DMS114 treated with DMSO at 0.1 percent for 48 hours (cell line): ENCODE results near the gene TAS2R38.

Source experiments
- DNase-seq: peaks from one replicate; lab custom pipeline; 2025; ENCODE audit not compliant: unreplicated experiment; lab: John Stamatoyannopoulos, UW

The TAS2R38 gene

DNA sequence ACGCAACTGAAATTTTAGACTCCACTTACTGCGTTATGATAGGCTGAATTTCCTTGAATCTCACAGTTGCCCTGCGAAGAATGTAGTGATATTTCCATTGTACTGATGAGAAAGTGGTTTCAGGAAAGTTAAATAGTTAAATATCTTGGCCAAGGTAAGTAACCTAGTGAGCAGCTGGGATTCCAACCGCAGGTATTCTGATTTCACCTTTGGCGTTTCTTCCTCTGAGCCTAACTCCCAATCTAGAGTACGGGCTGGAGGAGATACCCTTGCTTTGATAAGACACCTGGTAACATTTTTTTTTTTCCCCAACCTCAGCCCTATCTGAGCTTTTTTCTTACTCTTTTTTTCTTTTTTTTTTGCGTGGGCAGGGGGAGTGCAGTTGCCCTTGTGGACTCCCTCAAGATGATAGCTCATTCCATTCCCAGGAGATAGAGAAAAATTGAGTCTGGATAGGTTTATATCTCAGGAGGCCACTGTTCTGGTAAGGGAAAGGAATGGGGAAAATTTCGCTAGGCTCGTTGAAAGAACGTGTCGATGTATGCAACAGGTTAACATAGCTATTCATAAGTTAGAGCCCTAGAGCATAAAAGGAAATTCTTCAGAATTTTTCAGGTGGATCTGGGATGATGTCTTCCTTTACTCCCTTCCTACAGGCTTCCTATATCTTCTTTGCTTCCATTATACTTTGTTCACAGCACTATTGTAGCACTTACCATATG, 3.1 kb upstream of the TAS2R38 start:
- DNase-seq, result no peak

DNA sequence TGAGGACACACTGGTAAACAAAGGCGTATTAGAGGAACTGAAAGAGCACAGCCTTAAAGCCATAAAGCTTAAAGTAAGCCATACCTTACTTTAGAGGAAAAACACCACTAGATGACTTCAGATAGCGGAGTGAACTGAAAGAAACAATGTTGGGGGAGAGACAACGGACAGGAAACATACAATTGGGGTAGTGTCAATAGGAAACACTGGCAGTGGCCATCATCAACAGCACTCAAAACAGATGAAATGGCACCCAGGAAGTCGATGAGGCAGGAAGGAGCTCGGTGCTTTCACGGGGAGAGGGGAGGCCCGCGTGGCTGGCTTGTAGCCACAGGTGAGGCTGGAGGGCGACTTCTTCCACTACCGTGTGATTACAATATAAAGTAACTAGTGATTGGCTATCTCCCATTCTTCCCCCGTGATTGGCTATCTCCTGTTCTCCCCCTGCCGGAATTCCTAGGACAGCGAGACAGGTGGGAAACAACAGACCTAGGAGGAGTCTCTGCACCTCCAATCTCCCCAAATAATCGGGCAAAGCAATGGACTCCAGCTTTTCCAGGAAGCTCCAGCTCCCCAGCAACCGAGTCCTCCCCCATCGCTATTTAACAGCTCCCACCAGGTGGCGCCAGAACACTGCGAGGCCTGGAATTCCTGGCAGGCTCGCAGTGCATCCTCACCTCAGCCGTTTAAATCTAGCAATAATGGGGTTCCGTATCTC, 2.4 kb upstream of the TAS2R38 start:
- DNase-seq, result peak; percentile 61

DNA sequence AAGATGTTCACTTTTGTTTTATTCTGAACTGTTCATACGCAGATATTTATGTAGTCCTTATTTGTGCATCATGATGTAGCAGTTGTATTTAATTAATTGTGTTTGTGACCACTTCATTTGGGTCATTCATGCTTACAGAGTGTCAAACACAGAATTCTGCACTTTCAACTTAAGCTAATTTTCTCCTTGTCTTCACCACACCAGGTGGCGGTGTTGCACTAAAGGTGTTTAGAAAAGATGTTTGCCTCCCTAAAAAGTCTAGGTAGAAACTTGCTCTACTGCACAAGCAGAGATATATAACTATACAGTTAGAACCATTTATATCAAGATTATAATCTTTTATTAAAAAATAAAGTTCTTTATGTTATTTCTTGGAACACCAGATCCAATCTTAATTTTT, 1.3 kb upstream of the TAS2R38 start:
- DNase-seq, result no peak

DNA sequence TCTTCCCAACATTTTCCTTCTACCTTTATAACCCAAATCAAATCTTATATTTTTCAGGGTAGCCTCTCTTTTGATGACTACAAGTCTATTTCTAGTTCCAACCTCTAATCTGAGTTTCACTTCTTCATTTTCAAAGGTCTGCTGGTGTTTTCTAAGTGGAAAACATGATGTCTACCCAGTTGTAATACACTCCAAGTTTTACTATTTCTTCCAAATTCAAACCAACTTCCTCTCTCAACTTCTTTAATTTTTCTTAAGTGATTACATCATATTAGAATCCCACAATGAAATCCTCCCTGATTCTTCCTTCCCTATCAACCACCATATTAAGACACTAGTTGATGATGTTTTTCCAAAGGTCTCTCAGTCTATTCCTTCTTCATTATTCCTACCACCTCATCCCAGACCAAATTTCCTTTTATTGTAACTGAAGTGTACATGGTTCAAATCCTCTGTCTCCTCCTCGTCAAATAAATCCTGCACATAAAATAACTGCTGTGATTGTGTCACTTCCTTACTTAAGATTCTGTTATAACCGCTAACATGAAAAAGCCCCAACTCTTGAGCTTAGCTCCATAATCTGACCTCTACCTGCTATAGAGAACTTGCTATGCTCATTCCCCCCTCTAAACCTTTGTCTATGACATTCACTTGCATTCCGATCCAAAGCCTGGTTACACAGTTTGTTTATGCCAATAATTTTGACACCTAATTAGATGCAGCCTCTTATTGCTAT, 12.7 kb downstream of the TAS2R38 start:
- DNase-seq, result no peak

DNA sequence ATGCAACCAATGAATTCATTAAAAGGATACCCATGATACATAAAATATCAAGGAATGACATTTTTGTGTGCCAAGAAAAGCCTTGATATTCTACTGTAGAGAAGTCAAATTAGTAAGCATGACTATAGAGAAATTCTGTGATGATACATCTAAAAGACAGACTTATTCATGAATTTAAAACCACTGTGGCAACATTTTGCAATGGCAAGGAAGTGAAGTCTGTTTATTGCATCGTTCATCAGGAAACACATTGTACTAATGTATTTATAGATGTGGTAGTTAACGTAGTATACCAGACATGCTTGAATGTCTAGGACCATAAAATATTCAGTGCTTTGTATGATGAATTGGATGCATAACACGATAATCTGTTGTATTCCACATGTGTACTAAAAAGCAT, 17.5 kb downstream of the TAS2R38 start:
- DNase-seq, result no peak

DNA sequence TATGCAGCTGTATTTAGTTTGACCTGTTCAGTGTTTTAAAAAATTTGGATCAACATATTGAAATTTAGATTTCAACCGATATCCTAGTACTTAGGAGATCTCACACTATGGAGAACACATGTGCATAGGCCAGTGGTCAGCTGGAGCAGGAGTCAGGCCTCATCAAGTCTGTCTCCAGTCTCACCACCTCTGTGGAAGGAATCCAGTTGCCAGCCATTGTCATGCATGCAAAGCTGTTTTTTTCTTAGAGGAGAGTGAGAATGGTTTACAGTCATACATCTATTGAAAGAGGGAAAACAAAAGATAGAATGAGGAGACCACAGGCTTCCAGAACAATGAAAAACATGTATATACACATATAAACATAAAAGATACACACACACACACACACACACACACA, 19.2 kb downstream of the TAS2R38 start:
- DNase-seq, result no peak

DNA sequence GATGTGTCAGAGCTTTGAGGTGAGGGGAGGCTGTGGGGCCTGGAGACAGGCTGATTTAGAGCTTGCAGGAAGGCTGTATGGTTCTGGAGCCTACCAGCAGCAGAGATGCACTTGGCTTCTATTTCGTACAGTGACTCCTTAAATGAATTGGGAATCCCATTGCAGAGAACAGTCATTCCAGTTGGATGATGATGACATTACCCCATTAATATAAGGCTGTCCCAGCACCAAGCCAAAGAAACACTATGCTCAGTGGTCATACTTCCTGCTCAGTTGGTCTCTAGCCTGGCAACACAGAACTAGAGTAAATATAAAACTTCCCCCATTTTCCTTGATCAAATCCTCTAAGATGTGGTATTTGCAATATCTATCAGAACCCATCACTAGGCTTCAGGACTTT, 21.1 kb downstream of the TAS2R38 start:
- no peak for DNase-seq

DNA sequence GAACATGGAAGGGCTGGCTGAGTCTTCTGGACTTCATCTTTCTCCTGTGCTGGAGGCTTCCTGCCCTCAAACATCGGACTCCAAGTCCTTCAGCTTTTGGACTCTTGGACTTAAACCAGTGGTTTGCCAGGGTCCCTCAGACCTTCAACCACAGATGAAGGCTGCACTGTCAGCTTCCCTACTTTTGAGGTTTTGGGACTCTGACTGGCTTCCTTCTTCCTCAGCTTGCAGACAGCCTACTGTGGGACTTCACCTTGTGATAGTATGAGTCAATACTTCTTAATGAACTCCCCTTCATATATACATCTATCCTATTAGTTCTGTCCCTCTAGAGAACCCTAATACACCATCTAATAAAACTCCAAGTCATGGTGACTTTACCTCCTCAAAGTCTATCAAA, 22.8 kb downstream of the TAS2R38 start:
- no peak for DNase-seq

DNA sequence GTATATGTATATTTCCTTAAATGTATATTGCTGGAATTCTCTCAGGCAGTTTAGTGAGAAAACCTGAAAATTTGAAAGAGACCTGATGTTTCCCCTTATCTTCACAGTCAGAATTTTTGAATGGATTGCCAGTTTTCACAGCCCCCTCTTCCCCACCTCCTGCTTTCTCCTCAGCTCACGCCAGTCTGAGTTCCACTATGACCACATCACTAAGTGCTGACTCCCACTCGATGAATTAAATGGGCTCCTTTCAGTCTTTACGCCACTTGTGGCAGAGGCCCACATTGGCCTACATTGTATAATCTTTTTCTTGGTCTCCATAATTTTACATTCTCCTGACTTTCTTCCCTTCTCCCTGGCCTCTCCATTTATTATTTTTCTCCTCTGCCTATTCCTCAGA, 23.7 kb downstream of the TAS2R38 start:
- DNase-seq, result no peak

DNA sequence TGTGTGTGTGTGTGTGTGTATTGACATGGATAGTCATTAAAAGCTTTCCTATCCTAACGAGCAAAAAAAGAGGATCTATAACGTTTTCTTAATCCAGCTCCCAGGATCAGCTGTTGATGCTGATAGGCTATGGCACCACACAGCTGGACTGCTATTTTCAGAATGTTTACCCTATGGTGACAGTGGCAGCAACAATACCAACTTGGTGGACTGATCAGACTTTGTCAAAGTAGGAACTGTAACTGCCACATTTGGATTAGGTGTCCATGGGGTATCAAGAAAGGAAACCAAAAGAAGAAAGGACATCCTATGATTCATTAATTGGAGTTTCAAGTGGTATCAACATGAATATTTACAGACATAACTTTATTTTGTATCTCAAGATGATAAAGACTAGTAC, 24.1 kb downstream of the TAS2R38 start:
- DNase-seq, result no peak

DNA sequence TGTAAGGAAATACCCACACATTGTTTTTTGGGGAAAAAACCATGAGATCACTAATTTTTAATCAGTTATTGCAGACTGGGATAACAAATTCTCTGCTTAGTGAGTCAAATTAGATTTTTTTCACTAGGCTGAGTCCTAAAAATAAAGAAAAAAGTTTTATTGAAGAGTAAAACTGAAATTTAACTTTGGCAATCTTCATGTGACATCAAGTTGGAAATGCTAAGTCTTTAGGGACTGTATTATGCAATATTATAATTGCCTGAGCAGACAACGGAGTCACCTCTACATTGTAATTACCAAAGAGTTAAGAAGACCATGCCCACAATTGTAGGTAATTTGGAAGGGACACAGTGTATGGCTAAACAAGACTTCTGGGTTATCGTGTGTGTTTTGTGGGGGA, 24.6 kb downstream of the TAS2R38 start:
- DNase-seq, result no peak

DNA sequence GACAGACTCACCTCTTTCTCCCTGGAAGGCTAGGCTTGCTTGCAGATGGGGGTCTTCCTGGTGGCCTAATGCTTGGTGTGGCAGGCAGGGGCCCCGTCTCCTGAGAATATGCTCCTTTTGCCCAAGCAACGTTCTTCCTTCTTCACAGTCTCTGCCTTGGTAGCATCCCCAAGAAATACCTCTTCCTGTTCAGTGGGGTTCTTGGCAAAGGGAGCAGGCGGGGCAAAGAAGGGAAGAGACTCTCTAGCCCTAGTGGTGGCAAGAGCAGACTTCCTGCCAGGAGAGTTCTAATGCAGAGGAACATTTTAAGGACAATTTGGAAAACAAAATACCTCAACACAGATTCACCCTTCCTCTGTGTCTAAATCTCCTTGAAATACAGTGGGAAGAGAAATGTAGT, 26.8 kb downstream of the TAS2R38 start, which contains the start of gene CLEC5A:
Gene CLEC5A, minus strand, starts transcription at position 179 of the 400 bp plus-strand sequence. CDS start 682 bp downstream, outside the sequence.
- no peak for DNase-seq

DNA sequence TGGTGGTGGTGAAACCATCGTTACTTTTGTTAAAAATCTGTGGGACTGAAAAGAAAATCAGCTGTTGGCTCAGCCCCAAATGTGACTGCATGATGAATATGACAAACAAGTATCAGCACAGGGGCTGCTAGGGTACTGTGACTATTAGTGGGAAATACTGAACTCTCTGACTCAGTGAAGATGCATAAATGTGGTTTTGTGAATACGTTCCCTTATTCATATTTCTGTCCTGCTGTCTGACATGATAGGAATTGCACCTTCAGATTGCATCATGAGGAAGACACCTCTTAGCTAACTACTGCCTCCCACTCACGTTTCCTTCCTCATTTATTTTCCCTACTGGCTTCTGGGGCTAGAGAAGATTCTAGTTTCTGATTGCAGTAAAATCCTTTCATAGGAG, 28.2 kb downstream of the TAS2R38 start:
- DNase-seq, result no peak

DNA sequence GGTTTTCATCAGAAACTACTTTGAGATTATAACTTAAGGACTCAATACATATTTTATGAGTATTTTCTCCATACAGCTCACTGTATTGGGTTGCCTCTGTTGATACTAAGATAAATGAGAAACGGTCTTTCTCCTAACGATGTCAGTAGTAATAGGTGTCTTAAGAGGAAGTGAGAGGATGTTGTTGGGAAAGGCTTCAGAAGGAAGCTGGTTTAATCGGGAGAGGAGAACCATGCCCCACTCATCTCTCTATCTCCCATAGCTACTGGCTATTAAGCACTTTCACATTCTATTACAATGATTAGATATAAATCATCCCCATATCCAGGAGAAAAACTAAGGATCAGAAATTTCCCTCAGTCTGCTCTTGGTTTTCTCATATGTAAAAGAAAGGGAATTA, 28.8 kb downstream of the TAS2R38 start:
- DNase-seq, result no peak

DNA sequence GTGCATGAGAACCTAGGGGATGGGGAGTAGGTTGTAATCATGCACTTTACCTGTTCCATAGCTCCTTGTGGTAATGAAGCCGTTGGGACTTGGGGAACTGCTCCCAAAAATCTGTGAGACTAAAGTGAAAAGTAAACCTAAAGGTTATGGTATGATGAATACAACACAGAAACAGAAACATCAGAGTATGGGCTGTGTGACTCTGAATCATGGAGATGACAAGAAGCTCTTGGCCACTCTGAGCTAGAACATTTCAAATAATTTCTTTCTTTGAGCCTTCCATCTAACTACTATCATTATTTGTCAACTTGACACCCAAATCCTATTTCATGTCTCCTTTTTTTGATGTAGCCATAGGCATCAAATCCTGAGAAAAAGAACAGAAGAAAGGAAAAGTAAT, 29.7 kb downstream of the TAS2R38 start:
- no peak for DNase-seq

DNA sequence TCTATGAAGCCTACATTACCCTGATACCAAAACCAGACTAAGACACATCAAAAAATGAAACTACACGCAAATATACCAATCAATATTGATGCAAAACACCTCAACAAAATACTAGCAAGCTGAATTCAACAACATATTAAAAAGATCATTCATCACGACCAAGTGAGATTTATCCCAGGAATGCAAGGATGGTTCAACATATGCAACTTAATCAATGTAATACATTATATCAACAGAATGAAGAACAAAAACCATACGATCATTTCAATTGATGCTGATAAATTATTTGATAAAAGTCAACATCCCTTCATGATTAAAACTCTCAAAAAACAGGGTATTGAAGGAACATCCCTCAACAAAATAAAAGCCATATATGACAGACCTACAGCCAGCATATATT, 32.5 kb downstream of the TAS2R38 start:
- DNase-seq, result no peak

DNA sequence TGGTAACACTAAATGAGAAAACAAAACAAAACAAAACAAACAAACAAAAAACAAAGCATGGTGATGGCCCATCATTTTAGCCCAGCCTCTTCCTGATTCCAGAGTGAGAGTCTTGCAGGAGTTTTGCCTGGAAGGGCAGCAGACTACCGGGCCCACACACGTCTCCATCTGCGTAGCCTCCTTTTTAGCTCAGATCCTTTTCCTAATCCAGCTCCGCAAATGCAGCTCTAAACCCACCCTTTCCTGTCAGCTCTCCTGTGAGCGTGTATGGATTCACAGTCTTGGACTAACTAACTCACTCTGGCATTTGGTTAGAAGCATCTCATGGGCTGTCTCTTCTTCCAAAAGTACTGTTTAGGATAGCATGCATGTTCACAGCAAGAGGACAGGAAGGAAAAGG, 43.4 kb downstream of the TAS2R38 start:
- DNase-seq, result no peak

DNA sequence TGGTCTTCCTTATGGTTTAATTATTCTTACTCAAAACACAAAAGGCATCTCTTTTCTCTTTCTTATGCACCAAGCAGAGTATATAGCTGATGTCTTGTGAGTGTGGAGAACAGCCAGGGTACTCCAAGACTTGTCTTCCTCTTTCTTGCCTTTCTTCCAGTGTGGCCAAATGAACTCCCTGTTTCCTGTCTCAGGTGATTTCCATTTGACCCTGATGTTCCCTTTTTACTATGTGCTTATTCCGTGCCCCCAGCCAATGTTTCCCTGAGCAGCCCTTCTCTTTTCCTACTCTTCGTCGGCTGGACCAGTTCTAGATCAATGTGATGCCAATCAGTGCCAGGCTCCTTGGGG, 44.8 kb downstream of the TAS2R38 start:
- no peak for DNase-seq

DNA sequence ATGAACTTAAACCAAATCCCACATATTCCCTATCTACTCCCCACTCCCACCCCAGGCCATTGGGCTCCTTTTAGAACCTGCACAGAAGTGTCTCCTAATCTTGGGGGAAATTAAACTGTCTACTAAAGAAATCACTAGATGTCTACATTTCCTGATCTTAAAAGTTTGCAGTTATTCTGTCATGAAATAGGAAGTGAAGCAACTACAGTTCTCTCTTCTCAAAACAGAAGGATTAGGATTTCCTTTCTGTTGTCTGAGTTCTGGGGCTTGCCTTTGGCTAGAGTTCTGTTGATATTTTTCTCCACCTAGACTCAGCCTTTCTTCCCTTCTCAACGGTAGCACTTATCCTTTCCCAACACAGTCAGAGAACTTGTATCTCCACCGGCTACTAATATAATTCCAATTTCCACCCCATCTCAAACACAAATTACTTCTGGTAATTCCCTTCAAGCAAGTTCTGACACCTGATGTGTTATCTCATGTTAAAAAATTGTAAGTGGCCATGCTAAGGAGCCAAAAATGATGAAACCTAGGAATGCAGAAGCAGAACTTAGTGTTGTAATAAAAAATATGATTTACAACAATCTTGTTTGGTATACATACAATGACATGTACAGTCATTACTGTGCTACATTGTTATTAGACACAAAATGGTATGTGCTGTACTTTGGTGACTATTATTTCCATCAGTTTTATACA, 45.3 kb downstream of the TAS2R38 start:
- DNase-seq, result no peak
